Measurements from ENCODE around the gene CYP26A1. TPM values are rescaled to one million over a fixed set of nuclear protein-coding genes. Genes with fewer than 3 reads are reported as not detected.

Gene CYP26A1
- total RNA-seq, 1 experiment from 2014 or later: 0.17 TPM

DNA sequence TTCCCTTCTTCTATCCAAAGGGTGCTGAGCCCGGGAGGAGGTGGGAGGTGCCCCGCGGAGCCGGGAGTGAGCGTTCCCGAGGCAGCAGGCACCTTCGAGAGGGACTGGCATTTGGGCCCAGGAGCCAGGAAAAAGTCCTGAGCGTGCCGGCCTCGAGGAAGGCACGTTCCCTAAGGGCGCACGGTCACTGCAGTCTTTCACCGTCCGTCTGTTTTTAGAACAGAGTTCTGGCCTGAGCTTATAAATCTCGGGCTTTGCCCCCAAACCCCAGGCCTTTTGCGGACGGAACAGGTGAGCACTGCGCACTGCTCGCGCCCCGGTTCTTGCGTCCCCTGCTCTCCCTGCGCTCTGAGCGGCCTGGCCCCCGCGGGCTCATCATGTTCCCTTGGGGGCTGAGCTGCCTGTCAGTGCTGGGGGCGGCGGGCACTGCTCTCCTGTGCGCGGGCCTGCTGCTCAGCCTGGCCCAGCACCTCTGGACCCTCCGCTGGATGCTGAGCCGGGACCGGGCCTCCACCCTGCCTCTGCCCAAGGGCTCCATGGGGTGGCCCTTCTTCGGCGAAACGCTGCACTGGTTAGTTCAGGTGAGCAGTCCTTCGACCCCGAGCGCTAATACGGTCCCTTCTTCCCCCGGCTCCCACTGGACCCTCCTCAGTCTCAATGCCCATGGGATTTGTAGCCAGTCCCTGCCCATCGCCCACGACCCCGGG, 12.7 kb upstream of the CYP26A1 start:
- no peaks in the 10 kb centered on the region for H3K4me1 ChIP-seq (ENCODE audit: control insufficient read depth in 1 of 2, insufficient read depth in 2 of 2, low read length in 2 of 2)
- no peak for ATAC-seq
- no peak overlapping the region for H2AFZ ChIP-seq (ENCODE audit: low read depth, low read length, poor library complexity, severe bottlenecking)
- no peak for DNase-seq (ENCODE audit: low read depth, low spot score)
- no peak for TF ChIP-seq CTCF (IDR thresholded peaks at IDR 0.05 in 2 of 3, conservative IDR thresholded peaks at IDR 0.05 in 1 of 3; ENCODE audit: borderline replicate concordance in 1 of 3, insufficient read depth in 1 of 3, low read depth in 2 of 3, low read length in 2 of 3)
- TF ChIP-seq ZBTB33 (IDR thresholded peaks at IDR 0.05; ENCODE audit: extremely low read depth, insufficient replicate concordance, low read length): no peak
- TF ChIP-seq EZH2 (IDR thresholded peaks at IDR 0.05): no peak
- TF ChIP-seq EGR1 (IDR thresholded peaks at IDR 0.05; ENCODE audit: low read depth): no peak
- no peak for TF ChIP-seq EZH2phosphoT487 (IDR thresholded peaks at IDR 0.05; ENCODE audit: borderline replicate concordance)
- no peak for TF ChIP-seq RAD21 (IDR thresholded peaks at IDR 0.05; ENCODE audit: low read depth)
- TF ChIP-seq CEBPB (IDR thresholded peaks at IDR 0.05; ENCODE audit: low read depth): no peak
- no peak for TF ChIP-seq TCF7L2 (IDR thresholded peaks at IDR 0.05; ENCODE audit: borderline replicate concordance, extremely low read depth, insufficient read depth, insufficient read length)
- TF ChIP-seq SP1 (IDR thresholded peaks at IDR 0.05; ENCODE audit: low read depth): no peak
- TF ChIP-seq ELF1 (IDR thresholded peaks at IDR 0.05; ENCODE audit: borderline replicate concordance, low read depth): no peak
- no peak for TF ChIP-seq POLR2A (IDR thresholded peaks at IDR 0.05; ENCODE audit: borderline replicate concordance, extremely low read depth, insufficient read depth, insufficient read length)
- no peak for TF ChIP-seq FOSL1 (IDR thresholded peaks at IDR 0.05; ENCODE audit: low read depth)
- H3K79me2 ChIP-seq (ENCODE audit: insufficient read depth, low read length): no peaks in the 10 kb centered on the region
- POLR2A ChIA-PET: no interaction called here
- intact Hi-C loops (cut with micrococcal nuclease): no loop called here
- H3K4me2 ChIP-seq (ENCODE audit: low read length): no peak overlapping the region
- H3K9me3 ChIP-seq (ENCODE audit: control insufficient read depth in 1 of 2, insufficient read depth in 1 of 2, low read depth in 1 of 2, low read length in 2 of 2): no peaks in the 10 kb centered on the region
- no peak overlapping the region for H3K9ac ChIP-seq (ENCODE audit: low read length)
- no TSS peak for BruUV-seq (replicated peaks)
- H3K27ac ChIP-seq (ENCODE audit: low read depth, low read length): no peak overlapping the region
- no peaks in the 10 kb centered on the region for H3K36me3 ChIP-seq (ENCODE audit: control insufficient read depth in 1 of 2, insufficient read depth in 2 of 2, low read length in 2 of 2)
- RAD21 ChIA-PET (ENCODE audit: low non-redundant PET in 1 of 2, low total read pairs in 2 of 2, uncharacterized antibody in 2 of 2, unreplicated experiment in 2 of 2): no interaction called here
- no peaks in the 10 kb centered on the region for H4K20me1 ChIP-seq (ENCODE audit: insufficient read depth)
- H3K4me3 ChIP-seq (replicated peaks in 1 of 2; ENCODE audit: low read depth in 1 of 2, low read length in 2 of 2): no peak overlapping the region
- no peaks in the 10 kb centered on the region for H3K27me3 ChIP-seq (ENCODE audit: insufficient read depth, low read length)
- CTCF ChIA-PET: no interaction called here
- H3K9me2 ChIP-seq (ENCODE audit: insufficient read depth): no peaks in the 10 kb centered on the region
